ENCODE data around the gene C5orf63. TPM values are rescaled to one million over a fixed set of nuclear protein-coding genes. Genes with fewer than 3 reads are reported as not detected.

C5orf63 gene
- total RNA-seq, 1 donor from 2014 or later, result 2.9 TPM

DNA sequence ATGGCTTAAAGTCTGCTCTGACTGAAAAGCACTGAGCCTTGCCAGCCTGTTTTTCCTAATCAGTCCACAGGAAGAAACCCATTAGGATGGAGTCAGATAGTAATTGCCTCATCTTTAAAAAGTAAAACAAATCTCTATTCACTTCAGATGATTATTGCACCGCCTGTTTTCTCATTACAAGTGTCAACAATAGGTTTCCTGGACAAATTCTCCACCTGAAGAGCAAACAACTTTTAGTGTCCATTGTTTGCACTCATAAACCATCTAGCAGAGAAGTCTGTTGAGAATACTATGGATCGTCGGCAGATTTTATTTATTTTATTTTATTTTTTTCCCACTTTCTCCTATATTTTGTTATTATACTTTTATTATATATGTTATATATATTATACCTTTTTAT is 20.3 kb downstream of the C5orf63 start:
- TF ChIP-seq CTCF (IDR thresholded peaks at IDR 0.05; ENCODE audit: insufficient read depth, low read length, poor library complexity, severe bottlenecking), result no peak

GRCh38 chr5:127051591-127051990 is 21.7 kb downstream of the C5orf63 start:
- H3K4me3 ChIP-seq (ENCODE audit: low read depth, low read length), result no peak overlapping the region
- H3K27me3 ChIP-seq (ENCODE audit: control insufficient read depth, insufficient read depth, low read length), result no peaks in the 10 kb centered on the region
- H3K36me3 ChIP-seq (ENCODE audit: control insufficient read depth, insufficient read depth, low read length), result no peaks in the 10 kb centered on the region
- no peak for TF ChIP-seq CTCF (IDR thresholded peaks at IDR 0.05; ENCODE audit: insufficient read depth, low read length, poor library complexity, severe bottlenecking)
- DNase-seq (ENCODE audit: low read depth), result no peak

More for the DNA sequence above, 20.3 kb downstream of the C5orf63 start:
- no peaks in the 10 kb centered on the region for H3K27me3 ChIP-seq (ENCODE audit: control insufficient read depth, insufficient read depth, low read length)
- no peak overlapping the region for H3K4me3 ChIP-seq (ENCODE audit: low read depth, low read length)
- H3K36me3 ChIP-seq (ENCODE audit: control insufficient read depth, insufficient read depth, low read length), result no peaks in the 10 kb centered on the region
- DNase-seq (ENCODE audit: low read depth), result no peak

DNA sequence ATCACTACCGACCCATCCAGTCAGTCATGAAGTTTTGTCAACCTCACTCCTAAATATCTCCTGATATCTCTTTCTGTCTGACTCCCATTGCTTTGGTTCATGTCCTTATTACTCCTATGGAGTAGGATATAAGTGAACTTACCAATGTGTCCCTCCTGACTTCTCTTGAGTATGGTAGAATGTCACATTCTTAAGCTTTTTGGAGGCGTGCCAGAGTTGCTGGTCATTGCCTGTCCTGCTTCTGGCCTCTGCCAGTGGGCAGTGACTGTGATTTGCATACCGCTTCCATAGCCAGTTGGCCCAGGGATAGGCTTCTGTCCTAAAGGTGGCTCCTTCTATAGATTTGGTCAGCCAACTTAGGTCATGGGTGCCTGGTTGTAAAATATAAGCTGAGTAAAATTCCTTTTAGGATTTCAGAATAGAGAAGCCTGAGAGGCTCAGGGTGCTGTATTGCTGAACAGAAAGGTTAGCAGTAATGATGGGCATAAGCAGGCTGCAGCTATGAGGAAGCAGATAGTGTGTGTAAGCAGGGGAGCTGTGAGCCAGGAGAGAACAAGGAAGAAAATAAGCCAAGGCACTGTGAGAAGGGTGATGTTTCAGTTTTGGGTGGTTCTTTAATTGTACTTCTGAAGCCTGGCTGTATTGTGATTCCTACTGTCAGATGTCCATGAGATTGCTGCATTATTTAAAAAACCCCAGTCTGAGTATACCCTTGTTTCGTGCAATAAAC is 26.8 kb downstream of the C5orf63 start:
- H3K36me3 ChIP-seq (ENCODE audit: control insufficient read depth, insufficient read depth, low read length), result no peaks in the 10 kb centered on the region
- no peak for DNase-seq (ENCODE audit: low read depth)
- no peak overlapping the region for H3K4me3 ChIP-seq (ENCODE audit: low read depth, low read length)
- TF ChIP-seq CTCF (IDR thresholded peaks at IDR 0.05; ENCODE audit: insufficient read depth, low read length, poor library complexity, severe bottlenecking), result no peak
- H3K27me3 ChIP-seq (ENCODE audit: control insufficient read depth, insufficient read depth, low read length), result no peaks in the 10 kb centered on the region

DNA sequence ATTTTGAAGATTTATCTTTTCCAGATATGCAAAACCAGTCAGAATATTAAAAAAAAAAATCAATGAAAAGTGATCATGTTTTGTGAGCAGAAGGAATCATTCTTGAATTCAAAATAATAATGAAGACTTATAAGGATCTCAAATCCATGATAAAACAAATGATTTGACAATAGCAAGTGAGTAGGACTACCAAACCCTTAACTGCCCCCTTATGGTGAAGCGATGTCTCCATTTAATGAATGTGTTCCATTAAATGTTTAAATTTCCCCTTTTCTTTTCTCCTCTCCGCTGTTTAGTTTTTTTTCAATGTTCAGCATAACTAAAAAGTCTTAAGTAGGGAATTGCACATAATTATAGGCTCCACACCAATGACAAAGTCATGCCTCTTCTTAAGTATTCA is 30.7 kb downstream of the C5orf63 start:
- H3K4me3 ChIP-seq (ENCODE audit: low read depth, low read length), result no peak overlapping the region
- no peak for TF ChIP-seq CTCF (IDR thresholded peaks at IDR 0.05; ENCODE audit: insufficient read depth, low read length, poor library complexity, severe bottlenecking)
- H3K36me3 ChIP-seq (ENCODE audit: control insufficient read depth, insufficient read depth, low read length), result no peaks in the 10 kb centered on the region
- no peaks in the 10 kb centered on the region for H3K27me3 ChIP-seq (ENCODE audit: control insufficient read depth, insufficient read depth, low read length)
- DNase-seq (ENCODE audit: low read depth), result no peak

DNA sequence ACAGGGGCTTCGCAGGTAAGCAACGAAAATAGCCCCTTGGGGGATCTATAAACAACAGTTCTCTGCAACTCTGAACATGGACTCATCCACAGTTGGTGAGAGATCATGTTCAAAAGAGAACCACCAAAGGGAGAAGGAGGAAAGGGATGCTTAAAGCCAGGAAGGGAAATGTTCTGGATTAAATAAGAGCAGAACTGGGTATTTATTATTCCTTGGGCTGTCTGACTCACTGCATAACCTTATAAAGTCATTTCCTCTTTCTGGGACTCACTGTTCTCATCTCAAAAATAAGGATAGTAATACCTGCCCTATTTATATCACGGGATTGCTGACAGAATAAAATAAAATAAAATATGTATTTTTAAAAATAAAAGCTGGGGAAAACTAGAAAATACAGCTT is 31.7 kb downstream of the C5orf63 start:
- no peak for DNase-seq (ENCODE audit: low read depth)
- no peaks in the 10 kb centered on the region for H3K36me3 ChIP-seq (ENCODE audit: control insufficient read depth, insufficient read depth, low read length)
- H3K27me3 ChIP-seq (ENCODE audit: control insufficient read depth, insufficient read depth, low read length), result no peaks in the 10 kb centered on the region
- no peak overlapping the region for H3K4me3 ChIP-seq (ENCODE audit: low read depth, low read length)
- no peak for TF ChIP-seq CTCF (IDR thresholded peaks at IDR 0.05; ENCODE audit: insufficient read depth, low read length, poor library complexity, severe bottlenecking)
